GM19351 (cell line): ENCODE data around the gene RIMBP3C.
"Not testable (repeated sequence)": the region's sequence is repeated elsewhere in the genome, so short reads cannot be mapped to it uniquely, and the experiment has no call there.

ENCODE experiments used
- ATAC-seq: cut with Tn5 transposase; IDR thresholded peaks from one replicate; pipeline ENCODE4 v1.9.1; 2021; ENCODE audit warnings: mild to moderate bottlenecking, moderate library complexity; ENCODE audit not compliant: unreplicated experiment

RIMBP3C gene

DNA sequence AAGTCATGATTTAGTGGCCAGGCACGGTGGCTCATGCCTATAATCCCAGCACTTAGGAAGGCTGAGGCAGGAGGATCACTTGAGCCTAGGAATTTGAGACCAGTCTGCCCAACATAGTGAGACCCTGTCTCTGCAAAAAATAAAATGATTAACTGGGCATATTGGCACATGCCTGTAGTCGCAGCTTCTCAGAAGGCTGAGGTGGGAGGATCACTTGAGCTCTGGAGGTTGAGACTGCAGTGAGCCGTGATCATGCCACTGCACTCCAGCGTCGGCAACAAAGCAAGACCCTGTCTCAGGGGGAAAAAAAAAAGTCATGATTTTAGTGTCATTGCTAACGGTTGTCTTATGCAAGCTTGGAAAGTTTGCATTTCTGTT lies 28.2 kb upstream of the RIMBP3C start:
- no peak for ATAC-seq

DNA sequence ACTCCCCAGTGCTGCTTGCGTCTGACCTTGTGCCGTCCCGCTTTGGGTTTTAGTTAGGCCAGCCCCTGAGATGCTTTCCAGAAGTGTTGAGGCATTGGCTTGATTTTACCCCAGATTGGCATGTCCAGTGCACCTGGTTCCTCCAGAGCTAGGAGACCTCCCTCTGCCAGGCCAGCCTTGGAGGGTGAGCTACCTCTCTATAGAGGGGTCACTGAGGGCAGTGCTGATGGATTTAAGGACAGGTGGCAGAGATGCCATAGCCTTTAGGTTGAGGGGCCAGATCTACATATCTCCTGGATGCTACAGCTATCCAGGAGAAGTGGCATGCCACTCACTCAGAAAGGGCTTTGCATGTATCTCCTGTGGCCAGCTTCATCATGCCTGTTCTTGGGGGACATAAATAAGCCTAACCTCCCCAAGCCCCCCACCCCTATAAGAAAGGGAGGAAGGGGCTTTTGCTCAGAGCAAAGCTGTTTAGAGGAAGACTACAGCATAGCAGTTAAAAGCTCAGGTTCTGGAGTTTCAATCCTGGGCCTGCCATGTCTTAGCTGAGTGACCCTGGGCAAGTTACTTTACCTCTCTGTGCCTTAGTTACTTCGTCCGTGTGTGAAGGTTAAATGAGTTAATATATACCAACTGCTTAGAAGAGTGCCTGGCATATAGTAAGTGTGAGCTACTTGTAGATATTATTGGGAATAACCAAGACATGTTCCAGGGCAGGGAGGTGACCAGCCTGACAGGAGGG lies 22.7 kb upstream of the RIMBP3C start:
- ATAC-seq = no peak

DNA sequence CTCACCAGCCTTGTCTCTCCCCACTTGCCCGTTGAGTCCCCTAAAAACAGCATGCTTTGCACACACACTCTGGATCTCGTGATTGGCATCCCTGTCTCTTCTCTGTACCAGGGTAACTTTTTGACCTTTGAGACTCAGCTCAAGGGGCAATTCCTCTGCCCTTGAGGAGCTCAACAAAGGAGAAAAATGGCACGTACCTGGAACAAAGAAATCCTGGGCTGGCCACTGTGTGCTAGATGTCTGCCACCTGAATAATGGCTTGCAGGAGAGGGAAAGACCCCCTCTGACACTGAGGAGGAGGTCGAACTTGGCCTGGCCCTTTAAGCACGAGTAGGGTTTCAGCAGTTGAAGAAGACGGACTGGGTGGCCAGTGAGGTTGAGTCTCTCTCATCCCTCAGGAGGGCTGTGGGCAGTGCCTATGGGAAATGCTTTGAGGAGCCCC lies 22.1 kb upstream of the RIMBP3C start:
- no peak for ATAC-seq

DNA sequence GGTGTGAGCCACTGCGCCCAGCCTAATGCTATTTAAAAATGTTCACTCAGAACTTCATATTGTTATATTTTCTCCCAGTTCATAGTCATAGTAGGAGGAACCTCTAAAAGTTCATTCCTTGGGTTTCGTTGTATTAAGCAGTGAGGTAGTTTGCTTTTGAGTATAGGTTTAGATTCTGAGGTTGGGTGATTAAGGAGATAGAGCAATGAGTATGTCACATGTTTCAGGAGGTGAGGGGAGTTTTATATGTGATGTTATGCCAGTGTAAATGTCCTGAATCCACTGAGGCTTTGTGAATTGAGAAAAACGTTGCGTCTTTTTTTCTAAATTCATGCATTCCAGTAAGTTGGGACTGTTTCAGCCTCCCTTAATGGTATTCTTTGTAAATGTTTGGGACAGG lies 20.4 kb upstream of the RIMBP3C start:
- no peak for ATAC-seq

DNA sequence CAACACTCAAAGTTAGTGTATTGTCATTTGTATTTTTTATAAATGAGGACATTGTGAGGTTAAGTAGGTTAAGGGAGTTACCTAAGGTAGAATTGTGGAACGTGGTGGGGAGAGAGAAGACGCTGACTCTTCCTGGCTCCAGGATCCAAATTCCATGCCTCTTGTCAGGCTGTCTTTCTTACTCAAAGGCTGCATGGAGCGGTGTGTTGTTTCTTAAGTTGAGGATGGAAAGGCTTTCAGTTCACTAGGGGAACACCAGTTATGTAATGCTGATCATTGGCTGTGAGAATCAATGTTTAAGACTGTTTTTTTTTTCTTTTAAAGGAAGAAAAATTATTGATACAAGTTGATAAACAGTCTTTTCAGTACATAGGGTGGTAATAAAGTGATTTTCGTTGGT lies 19.1 kb upstream of the RIMBP3C start:
- ATAC-seq = no peak

DNA sequence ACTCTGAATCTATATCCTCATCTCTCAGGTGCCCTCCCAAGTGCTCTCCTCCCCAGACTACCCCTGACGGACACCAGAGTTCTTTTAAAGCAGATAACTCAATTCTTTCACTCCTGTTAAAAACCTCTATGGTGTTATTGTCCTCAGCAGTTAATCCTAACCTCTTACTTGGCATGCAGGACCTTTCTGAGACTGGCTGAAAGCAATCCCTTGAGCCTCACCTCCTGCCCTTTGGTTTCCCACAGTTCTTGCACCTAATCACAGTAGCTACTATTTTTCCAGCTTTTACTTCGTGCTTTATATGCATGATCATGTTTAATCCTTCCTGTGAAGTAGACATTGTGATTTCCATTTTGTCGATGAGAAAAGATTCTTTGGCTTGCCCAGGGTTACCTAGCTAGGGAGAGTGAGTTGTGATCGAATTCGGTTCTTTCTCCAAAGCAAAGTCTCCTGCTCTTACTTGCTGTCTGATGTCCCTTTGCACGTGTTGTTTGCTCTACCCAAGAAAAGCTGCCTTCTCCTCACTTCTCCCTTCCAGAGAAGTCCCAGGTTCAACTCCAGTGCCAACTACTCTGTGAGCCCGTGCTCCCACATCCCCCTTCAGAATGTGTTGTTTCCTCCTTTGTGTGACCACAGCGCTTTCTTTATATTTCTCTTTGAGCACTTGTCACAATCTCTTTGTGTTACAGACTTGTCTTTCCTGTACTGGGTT lies 18.4 kb upstream of the RIMBP3C start:
- ATAC-seq = no peak

DNA sequence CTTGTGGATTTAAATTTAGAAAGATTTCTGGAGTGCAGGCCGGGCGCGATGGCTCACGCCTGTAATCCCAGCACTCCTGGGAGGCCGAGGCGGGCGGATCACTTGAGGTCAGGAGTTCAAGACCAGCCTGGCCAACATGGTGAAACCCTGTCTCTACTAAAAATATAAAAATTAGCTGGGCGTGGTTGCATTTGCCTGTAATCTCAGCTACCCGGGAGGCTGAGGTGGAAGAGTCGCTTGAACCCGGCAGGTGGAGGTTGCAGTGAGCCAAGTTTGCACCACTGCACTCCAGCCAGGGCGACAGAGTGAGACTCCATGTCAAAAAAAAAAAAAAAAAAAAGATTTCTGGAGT lies 17.8 kb upstream of the RIMBP3C start:
- ATAC-seq = not testable (repeated sequence)

DNA sequence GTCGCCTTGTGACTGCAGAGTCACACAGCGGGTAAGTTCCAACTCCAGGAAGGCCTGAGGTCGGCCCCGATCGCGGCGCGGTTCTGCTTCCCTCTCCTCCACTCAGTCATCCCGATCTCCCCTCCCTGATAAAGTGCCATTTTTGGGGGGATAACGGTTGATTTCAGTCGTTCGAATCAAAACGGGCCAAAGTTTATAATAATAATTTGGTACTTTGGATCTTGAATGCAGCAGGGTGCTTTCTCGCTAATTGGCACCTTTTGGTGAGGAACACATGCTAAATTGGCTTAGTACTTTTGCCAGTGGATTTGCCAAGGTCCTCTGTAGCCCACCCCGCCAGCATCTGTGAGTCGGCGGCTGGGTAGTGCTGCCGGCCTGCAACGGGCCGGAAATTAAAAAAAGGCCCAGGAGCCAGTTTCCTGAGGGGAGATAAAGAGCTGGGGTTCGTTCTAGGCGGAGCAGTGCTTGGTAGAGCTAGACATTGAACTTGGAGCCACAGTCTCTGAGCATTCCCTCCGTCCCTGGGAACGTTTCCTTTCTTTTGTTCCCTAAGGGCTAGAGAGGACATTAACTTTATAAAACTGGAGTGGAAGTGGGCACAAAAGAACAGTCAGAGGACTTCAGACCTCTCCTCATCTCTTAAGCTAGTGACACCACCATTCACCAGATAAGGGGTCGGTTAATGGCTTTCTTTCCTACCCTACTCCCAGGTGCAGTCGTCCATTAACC lies 17.2 kb upstream of the RIMBP3C start:
- ATAC-seq = no peak

DNA sequence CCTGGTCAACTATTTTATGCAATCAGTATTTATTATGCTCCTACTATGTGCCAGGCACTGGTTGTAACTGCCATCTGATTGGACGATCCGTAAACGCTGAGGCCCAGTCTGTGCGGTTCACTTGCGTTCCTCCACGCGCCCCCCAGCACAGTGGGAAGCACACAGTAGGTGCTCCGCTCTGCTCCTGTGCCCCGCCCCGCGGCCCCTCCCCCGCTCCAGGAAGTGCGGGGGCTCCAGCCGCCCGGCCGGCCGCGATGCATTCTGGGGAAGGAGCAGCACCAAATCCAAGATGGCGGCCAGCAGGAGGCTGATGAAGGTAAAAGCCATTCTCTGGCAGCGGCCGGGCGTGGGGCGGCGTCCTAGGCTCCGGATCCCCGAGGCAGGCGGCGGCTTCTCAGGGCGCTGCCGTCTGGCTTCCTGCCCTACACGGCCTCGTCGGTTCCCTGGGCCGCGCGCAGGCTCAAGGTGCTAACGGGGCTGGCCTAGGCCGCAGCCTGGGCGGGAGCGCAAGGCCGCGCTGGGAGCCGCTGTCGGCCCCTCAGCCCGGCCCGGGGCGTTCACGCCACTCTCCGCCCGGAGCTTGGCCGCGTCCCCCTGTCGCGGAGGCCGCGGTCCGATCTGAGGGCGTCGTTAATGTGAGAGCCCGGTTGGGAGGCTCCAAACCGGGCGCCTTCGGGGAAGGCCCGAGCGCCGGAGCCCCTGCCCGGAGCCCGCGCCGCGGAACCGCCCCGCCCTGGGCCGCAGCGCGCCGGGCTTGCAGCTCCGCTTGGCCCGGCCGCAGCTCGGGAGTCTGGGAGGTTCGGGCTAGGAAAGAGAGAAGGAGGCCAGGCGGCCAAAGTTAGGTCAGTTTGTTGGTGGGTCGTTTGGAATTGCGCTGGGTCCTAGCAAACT lies 16.4 kb upstream of the RIMBP3C start, which contains the start of gene UBE2L3:
Gene UBE2L3 (plus strand): TSS at position 259 of the 891 bp plus-strand sequence. CDS start 31 bp downstream, at position 290.
- no peak for ATAC-seq

DNA sequence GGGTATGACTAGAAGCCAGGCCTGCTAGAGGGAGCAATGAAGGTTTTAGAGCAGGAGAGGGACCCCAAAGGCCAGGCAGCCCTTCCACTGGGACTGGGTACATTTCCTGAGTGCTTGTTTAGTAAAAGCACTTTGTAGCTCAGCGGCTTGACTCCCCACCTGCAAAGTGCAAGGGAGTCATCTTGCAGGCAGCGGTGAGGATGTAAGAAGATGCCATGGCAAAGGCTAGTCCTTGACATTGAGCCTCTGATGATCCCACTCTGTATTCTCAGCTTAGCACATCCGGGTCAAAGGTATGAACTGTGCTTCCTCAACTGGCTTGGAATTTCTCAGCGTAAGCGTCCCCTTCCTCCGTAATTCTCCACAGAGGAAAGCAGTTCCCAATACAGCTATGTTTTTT lies 13.2 kb upstream of the RIMBP3C start:
- ATAC-seq = no peak

DNA sequence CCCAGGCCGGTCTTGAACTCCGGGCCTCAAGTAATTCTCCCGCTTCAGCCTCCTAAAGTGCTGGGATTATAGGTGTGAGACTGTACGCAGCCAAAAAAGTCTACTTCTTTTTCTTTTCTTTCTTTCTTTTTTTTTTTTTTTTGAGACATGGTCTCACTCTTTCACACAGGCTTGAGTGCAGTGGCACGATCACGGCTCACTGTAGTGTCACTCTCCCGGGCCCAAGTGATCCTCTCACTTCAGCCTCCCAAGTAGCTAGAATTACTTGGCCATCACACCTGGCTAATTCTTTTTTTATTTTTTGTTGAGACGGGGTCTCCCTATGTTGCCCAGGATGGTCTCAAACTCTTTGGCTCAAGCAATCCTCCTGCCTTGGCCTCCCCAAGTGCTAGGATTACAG lies 12.7 kb upstream of the RIMBP3C start:
- no peak for ATAC-seq

DNA sequence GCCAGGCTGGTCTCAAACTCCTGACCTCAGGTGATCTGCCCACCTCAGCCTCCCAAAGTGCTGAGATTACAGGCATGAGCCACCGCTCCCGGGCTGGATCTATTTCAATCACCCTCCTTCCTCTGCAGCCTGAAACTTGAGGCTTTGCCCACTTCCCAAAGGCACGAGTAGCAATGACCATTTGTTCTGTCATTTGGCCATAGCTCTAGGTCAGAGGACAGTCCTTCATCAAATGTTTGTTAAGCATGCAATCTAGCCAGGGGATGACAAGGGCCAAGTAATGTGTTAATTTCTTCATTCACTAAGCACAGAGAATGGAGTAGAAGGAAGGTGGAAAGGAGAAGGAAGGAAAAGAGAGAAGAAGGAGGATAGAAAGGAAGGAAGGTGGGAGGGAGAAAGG lies 9.4 kb upstream of the RIMBP3C start:
- ATAC-seq = not testable (repeated sequence)

DNA sequence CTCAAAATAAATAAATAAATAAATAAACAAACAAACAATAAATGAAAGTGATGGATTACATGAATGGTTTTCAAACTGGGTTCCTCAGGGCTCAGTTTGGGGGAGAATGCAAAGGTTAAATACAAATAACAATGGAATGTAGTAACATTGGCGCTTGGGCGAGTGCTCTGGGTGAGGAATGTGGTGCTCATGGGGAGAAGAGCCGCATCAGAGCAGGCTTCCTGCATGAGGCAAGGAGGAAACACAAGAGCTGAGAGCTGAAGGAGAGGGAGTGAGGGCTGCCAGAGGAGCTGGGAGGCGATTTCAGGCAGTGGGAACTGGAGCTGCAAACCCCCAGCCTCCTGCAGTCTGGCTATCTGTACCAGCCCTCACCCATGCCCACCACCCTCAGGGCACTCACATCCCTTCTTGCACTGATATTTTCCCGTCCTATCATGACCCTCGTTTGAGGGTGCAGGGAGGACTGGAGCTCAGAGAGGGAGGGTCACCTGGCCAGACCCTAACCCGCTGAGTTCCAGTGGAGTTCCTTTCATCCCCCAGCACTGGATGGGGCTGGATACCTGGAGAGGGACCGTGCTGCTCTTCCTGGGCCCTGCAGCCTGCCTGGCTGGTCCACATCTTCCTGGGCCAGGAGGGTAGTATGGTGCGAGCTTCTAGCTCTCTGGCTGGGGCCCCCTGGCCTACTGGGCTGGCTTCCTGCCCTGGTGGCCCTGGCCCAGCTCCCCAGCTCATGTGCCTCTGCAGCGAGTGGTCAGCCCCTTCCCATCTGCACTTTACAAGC lies 8.3 kb upstream of the RIMBP3C start:
- ATAC-seq = not testable (repeated sequence)

DNA sequence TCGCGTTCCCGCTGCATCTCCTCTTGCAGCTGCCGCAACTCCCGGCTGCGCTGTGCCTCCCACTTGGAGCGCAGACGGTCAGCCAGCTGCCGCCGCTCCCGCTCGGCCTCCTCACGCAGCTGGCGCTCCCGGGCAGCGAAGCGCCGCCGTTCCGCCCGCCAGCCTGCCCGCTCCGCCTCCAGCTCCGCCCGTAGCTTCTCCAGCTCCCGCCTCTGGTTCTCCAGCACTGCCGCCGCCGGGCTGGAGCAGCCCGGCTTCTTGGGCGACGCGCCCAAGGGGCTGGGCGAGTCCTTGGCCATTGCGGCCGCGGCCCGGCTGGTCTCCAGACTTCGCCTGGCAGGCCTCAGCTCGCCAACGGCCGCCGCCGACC lies 598 bp downstream of the RIMBP3C start:
- ATAC-seq = peak; percentile 11

DNA sequence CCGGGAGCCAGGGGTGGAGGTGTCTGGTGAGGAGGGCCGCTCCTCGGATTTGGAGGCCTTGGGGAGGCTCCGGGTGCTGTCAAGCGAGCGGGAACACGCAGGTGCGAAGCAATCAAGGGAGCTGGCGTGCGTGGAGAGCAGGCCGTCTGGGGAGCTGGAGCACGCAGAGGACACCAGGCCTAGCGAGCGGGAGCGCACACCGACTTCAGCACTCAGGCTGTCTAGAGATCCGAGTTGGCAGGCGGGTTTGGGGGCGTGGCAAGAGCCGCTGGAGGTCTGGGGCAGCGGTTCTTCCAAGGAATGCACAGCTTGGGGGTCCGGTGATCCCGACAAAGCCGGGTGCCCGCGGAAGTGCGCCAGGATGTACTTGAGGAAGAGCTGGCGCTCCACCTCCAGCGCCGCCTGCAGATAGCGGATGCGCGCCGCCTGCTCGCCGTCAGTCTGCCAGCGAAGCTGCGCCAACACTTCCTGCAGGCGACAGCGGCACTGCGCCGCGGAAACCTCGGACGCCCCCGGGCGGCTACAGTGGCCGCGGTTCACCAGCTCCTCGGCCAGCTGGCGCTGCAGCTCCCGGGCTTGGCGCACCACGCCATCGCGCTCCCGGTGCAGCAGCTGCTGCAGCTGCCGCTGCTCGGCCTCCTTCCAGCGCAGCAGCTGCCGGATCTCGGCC lies 1.1 kb downstream of the RIMBP3C start:
- peak; percentile 50 for ATAC-seq

DNA sequence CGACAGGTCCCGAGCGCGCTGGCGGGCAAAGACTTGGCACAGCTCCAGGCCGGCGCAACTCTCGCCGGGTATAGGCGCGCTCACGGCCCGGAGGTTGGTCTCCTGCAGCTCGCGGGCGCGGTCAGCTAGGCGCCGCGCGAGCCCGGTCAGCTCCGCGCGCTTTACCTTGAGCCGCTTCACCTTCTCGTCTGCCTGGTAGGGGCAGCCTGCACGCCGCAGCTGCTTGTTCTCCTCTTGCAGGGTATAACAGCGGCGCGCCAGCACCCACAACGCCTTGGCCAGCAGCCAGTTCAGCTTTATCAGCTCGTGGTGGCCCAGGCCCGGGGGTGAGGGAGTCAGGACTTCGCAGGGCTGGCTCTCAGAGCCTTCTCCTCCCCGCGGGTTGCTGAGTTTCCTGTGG lies 1.7 kb downstream of the RIMBP3C start:
- ATAC-seq = not testable (repeated sequence)

DNA sequence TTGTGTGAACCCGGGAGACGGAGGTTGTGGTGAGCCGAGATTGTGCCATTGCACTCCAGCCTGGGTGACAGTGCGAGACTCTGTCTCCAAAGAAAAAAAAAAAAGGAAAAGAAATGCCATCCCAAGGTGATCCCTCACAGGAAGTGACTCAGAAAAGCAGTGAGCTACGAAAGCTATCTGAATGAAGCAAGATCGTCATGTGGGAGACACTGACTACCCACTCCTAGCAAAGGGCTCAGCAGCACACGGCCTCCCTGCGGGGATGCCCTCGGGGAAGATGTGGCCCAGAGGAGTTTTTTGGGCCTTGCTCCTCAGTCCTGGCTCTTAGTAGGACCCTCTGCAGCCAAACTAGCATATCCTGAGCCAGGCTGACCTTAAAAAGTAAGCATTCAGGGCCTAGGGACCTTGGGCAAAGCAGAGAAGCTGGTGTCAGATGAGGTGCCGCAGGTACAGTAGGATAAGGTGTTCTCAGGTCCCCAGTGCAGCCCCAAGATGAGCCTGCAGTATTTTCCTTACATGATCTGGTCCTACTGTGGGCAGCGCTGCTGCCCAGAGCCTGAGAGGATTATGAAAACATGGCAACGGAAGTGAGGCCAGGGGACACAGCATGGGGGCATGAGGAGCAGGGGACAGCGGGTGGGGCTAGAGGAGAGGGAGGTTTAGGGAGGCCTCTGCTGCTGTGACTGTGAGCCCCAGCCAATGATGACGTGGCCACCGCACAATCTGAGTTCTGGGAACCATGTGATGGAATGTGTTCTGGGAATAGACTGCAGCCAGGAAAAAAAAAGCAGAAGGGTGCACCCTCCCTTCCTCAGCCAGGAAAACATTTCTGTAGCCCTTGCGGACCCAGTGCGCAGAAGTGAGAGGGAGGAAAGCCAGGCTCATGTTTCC lies 6.6 kb downstream of the RIMBP3C start:
- not testable (repeated sequence) for ATAC-seq

DNA sequence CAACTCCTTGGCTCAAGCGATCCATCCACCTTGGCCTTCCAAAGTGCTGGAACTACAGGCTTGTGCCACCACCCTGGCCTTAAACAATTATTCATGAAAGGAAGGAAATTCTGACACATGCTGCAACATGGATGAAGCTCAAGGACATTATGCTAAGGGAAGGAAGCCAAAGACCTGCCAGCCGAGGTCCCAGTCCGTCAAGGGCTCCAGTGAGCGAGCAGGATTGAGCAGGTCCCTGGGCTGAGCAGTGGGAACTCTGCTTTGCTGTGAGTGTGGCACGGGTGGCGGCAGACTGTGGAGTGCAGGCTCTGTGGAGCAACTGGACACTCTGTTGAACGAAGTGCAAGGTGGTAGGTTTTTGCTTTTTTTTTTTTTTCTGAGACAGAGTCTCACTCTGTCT lies 11.4 kb downstream of the RIMBP3C start:
- ATAC-seq = not testable (repeated sequence)
